GM19328 (cell line): ENCODE results near the gene GPR17.

Experiments
- ATAC-seq: cut with Tn5 transposase; IDR thresholded peaks from one replicate; pipeline ENCODE4 v1.9.1; 2021; ENCODE audit warnings: mild to moderate bottlenecking, moderate library complexity; ENCODE audit not compliant: unreplicated experiment

The GPR17 gene

DNA sequence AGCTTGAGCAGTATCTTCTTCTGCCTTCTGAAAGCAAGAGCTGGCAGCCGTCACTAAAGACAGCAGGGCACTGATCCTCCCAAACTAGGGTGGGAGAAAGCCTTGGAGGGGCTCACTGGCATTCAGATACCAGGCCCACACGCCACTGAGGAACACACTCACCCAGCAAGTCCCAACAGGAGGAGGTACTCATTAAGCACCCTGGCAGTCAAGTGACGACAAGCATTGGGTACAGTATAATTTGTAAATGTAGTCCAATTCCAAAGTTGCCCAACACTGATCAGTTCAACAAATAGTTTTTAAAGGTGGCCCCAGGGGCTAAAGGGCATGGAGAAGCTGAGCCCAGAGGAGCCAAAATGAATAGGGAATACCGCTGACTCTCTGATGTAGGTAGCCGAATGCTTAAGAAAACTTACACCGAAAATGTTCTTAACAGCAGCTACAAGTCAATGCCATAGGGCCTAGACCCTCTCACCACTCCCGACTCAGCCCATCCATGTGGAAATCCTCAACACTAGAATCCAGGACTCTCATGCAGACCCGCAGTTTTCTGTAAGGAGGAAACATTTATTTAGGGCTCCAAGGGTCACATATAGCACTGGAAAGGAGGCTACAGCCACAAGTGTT is 19.4 kb downstream of the GPR17 start:
- no peak for ATAC-seq

DNA sequence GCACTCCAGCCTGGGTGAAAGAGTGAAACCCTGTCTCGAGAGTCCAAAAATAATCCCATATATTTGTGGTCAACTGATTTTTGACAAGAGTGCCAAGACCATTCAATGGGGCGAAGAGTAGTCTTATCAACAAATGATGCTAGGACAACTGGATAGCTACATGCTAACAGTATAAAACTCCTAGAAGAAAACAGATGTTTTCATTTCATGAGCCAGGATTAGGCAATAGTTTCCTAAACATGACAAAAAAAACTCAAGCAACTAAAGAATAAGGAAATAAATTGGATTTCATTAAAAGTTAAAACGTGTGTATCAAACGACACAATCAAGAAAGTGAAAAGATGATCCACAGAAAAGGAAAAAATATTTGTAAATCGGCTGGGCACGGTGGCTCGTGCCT is 23.1 kb downstream of the GPR17 start:
- ATAC-seq, result no peak

DNA sequence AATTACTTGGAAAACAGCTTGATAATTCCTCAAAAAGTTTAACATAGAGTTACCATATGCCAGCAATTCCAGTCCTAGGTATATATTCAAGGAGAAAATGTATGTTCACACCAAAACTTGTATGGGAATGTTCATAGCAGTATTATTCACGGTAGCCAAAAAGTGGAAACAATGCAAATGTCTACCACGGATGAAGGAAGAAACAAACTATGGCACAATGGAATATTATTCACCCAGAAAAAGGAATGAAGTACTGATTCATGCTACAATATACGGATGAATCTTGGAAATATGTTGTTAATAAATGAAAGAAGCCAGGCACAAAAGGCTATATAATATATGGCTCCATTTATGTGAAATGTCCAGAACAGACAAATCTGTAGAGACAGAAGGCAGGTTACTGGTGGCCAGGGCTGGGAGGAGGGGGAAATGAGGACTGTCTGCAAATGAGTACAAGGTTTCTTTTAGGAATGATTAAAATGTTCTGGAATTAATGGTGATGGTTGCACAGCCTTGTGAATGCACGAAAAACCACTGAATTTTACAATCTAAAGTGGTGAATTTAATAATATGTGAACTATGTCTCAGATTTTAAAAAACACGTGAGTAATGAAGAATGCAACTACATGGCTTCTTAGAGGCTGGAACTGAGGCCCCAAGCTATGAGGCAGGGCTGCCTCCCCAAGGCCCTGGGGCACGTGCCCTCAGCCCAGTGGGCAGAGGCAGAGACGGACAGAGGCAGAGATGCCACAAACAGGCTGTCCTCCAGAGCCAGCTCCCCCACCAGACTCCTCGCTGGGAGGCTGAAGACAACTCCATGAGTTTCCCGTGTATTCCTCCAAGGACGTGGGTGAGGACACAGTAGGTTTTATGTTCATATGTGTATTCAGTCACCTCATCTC is 24.4 kb downstream of the GPR17 start:
- ATAC-seq, result no peak

DNA sequence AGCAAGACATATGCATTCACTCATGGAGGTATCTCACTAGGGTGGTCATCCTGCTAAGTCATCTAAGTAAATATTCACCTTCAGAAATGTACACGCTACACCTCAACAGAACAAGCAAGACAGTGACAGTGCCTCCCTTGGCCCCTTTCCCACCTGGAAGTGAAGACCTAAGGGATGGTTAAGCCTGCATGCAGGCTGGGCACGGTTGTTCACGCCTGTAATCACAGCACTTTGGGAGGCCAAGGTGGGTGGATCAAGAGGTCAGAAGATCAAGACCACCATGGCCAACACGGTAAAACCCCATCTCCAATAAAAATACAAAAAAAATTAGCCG is 25.0 kb downstream of the GPR17 start:
- no peak for ATAC-seq

DNA sequence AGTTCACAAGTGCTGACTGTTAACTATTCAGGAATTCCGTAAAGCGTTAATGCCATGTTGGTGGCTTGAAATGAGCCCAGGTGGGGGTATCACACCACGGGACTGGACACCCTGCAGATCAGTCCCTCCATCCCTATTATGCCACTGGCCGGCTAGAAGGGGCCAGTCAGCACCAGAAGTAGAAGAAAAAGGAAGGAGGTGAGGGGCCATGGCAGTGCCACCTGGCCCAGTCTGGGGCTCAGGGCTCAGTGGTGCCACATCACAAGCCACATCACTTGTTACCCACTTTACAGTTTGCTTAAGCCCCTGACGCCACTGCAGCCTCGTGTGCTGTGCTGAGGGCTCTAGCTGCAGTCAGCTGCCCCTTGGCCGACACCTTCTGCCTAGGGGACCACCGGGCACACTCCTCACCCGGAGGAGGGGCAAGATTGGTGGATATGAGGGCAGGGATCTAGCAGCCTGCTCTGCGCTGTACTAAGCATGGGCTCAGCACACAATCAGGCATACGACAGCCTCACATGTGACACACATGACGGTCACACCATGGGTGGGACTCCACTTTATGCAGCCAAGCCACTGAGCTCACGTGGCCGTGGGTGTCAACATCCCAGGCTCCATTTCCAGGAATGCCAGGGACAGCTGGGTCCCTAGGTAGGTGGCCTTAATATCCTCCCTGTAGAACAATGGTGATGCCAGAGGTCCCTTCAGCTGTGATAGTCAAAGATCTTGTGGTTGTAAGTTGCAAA is 25.8 kb downstream of the GPR17 start:
- ATAC-seq, result no peak

DNA sequence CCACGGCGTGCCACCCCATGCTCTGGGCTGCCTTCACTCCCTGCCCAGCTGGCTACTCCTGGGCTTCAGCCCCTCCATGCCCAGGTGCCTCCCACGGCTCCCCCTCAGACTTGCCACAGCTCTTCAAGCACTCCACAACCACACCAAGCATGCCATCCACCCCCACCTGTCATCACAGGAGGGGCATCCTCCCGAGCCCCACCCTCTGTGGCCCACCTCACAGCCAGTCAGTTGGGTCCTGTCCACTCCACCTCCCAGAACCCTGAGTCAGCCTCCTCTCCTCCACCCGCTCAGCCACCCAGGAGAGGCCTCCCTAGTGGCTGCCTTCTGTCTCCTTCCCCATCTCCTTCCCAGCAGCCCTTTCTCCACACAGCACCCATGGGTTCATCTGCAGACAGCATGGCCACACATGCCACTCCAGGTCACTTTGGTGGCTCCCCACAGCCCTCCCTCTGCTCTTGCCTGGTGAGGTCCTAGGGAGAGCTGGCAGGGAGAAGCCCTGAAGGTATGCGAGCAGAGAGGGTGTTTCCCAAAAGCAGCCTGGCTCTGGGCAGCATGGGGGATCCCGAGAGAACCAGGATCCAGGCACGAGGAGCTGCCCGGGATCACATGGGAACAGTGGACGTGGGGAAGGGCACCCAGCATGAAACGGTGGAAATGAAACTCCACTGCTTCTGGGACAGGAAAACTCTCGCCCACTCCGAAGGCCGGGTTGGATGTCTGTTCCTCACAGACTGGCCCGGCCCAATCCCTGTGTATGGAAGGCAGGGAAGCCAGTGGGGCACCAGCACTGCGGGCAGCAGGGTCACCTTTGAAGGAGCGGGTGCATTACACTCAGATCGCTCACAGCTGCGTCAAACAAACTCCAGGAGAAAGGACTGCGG is 26.6 kb downstream of the GPR17 start:
- ATAC-seq, result no peak

DNA sequence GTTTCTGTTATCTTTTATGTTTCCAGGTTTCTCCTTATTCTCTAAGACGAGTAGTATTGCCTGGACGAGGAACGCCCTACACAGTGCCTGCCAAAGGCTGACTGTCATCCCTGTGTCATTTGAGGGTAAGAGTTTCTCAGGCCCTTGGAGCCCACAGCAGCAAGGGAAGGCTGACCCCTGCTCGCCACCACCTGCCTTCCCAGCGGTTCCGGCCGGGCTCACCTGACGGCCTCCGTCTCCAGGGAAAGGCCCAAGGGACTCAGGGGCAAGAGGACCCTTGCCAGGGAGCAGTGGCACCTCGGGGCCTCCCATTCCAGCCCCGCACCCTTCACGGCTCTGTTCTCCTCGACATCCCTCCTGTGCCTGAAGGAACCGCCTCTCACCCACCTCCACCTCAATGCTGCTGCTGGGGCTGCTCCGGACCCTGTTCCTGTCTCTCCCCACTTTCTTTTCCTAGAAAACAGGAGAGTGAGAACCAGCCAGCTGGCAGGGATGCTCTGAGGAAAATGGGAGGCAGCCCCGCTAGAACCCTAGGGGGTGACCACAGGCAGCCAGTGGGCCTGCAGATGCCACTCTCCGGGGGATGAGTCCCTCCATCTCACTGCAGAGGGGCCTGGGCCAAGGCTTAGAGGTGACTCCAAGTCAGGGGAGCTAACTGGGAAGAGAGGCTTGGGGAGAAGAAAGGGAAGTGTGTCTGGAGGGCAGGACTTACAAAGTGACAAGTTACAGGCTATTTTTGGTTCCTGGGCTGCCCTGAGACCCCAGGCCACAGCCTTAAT is 27.5 kb downstream of the GPR17 start:
- no peak for ATAC-seq

DNA sequence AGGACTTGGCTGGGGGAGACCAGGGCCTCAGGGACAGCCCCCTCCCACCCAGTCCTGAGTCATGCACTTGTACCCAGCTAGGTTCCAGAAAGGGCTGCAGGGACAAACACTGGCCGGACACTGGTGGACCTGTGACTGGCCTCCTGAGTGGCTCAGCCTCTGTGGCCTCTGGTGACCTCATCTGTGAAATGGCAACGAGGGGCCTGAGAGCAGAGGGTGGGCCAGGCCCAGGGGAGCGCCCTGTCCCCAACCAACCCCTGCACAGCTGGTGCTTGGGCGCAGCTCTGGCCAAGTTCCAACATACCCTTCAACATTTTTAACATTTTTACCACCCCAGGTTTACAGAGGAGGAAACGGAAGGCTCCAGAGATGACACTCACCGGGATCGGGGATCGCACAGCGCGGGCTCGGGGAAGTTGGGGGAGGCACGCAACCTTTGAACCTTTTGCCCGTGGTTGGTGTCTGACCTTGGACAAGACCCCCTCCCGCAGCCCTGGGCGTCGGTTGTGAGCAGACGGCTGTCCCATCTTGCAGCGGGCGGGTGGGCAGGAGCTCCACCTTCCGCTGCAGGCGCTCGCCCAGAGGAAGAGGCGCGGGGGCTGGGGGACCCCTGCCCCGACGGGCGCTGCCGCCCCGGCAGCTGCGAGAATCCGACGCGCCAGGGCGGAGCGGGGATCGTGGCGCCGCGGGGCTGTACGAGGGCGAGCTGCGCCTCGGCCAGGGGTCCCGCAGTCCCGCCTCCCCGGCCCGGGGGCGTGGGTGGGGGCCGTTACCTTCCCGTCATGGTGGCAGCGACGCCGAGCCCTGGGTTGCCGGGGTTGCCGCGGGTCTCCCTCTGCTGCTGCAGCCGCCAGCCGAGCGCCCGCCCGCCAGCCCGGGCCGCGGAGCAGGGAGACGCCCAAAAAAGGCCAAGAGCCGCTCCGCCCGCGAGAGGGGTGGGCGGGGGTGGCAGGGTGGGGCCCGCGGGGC is 28.6 kb downstream of the GPR17 start:
- ATAC-seq, result no peak

DNA sequence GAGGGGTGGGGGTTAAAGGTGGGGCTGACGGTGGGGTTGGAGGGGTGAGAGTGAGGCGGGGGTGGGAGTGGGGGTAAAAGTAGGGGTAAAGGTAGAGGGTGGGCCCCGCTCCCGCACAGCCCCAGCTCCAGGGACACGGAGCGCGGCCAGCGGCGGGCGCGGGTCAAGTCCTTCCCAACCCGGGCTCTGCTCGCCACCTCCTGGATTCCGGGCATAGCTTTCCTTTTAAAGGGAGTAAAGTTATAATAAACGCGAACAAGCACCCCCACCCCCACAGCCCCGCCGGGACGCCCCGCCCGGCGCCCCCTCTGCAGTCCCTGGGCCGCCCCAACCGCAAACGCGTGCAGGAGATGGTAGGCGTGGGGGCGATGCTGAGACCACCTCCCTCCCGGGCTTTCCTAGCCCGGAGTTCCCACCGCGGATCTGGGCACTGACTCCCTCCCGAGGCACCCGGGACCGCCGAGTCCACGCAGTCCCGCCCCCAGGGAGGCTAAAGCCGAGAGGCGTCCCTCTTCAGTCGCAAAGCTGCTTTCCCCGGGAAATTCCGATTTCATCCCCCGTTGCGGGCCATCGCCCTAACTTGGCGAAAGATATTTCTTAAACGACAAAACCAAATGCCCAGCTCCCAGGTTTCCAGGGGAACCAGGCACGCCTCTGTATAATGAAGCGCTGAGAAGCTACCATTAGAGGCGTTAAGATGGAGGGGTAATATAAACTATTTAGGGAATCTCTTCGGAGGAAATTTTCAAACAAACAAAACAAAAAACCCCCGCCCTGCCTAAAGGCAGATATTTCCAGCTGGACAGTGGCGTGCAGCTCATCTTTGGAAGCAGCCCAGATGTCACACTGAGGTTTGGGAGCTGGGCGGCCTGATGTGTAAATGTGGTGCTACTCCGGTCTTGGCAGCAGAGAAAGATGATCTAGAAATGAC is 29.6 kb downstream of the GPR17 start, which contains the start of gene LIMS2:
Gene LIMS2, minus strand, starts transcription at position 200 of the 931 bp plus-strand sequence. CDS start 506 bp downstream, outside the sequence.
- ATAC-seq, result no peak

DNA sequence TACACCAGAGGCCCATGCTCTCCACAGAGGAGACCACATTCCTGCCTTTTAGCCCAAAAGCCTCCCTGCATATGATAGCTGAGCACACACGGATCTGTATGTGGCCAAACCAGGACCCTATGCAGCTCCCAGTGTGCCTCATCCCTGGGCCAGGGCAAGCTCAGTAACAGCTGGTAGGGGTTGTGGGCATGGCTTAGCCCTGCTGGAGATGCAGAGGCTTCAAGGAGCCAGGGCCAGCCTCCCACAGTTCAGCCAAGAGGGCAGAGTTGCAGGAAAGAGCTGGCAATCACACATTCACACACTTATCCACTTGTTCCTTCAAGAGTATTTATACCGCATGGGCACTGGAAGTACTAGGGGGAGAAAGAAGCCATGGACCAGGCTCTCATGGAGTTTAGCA is 31.0 kb downstream of the GPR17 start:
- ATAC-seq, result no peak

DNA sequence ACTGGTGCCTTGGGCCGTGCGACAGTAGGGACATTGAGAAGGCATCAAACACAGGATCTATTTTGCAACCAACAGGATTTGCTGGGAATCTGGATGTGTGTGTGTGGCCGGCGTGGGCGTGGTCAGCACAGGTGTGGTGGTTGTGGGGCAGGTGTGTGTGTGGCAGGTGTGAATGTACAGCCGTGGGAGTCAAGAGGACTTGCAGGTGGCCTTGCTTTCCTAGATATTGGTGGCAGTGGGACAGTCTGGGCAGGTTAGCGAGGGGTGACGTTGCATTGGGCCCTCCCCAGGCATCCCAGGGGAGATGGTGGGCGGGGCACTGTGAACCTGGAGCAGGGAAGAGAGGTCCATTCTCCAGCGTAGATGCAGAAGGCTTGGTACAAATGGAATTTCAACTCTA is 32.6 kb downstream of the GPR17 start:
- ATAC-seq, result no peak

DNA sequence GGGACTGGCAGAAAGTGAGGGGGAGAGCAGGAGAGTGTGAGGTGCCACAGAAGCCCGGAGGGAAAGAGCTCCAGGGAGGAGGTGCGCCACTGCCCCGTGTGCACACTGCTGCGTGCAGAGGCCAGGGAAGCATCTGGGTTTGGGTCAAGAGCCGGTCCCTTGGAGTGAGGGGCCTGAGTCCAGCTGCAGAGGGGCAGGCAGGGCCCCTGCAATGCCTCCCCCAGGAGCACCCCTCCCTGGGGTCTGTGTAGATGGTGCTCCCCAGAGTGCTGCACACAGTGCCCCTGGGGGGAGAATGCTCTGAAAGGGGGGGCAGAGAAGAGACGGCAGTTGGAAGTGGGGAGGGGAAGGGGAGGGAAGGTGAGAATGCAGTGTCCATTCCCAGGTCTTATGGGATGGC is 33.0 kb downstream of the GPR17 start:
- no peak for ATAC-seq

DNA sequence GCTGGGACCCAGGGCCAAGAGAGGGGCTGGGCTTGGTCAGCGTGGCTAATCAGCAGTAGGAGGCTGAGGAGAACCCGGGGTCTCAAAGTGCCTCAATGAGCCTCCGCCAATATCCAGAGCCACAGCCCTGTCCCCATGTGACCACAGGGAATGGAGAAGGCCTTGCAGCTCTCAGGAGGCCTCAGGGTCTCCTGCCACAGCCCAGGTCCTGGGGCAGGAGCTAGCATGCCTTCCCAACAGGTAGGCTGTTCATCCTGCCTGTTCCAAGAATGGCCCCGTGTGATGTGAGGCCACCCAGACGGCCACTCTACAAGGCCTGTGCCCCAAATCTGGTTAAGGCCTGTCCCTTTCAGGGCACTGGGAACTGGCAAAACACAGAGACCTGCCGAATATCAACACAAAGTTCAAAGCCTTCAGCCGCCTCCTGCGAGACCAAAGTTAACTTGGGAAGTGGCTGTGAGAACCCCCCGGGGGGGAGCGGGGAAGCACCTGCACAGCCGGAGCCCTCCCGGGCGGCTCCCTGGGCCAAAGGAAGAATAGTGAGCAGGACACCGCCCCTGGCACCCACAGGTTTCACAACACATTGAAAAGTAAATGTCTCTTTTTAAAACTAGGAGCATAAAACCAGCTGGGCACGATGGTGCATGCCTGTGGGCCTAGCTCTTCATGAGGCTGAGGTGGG is 33.9 kb downstream of the GPR17 start:
- no peak for ATAC-seq

DNA sequence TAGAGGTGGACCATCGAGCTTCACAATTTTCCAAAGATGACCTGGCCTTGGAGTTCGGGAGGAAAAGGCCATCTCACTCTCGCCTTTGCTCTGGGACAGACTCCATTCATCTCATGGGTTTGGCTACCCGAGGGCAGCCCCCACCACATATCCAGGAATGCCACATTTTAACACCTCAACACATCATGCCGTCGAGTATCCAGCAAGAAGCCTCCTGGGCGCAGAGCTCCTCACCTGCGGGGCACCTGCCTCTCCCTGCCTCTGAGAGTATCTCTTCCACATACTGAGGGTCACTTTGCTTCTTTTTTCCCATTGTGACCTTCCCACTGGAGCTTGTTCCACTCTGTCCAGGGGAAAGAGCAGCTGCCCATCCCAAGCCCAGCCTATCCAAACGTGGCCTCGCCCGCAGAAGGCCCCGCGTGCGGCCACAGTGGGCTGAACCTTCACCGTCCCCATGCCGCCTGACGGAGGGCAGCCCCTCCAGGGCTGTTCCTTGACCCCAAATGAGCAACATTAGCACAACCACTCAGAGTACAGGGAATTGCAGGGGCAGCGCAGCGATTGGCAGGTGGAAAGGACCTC is 34.8 kb downstream of the GPR17 start:
- no peak for ATAC-seq

DNA sequence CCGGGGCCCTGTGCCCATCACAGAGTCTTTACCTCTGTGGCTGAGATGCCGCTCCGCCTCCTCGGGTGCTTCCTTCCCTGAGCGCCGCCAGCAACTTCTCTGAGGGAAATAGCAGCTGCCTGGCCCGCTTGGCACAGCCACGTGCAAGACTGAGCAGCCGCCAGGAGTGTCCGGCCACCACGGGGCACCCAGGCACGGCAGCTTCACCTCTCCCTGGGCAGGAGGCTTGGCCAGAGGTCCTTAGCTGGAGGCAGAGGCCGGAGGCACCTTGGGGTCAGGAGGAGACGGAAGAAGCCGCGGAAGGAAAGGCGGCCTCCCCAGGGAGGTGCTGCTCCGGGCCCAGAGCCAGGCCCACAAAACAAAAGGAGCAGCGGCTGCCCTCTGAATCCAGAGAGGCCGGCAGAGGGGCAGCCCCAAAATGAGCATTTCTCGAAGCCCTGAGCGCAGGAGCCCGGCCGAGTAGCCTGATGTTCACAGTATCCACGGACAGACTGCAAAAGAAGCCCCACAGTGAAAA is 35.4 kb downstream of the GPR17 start:
- ATAC-seq, result no peak

DNA sequence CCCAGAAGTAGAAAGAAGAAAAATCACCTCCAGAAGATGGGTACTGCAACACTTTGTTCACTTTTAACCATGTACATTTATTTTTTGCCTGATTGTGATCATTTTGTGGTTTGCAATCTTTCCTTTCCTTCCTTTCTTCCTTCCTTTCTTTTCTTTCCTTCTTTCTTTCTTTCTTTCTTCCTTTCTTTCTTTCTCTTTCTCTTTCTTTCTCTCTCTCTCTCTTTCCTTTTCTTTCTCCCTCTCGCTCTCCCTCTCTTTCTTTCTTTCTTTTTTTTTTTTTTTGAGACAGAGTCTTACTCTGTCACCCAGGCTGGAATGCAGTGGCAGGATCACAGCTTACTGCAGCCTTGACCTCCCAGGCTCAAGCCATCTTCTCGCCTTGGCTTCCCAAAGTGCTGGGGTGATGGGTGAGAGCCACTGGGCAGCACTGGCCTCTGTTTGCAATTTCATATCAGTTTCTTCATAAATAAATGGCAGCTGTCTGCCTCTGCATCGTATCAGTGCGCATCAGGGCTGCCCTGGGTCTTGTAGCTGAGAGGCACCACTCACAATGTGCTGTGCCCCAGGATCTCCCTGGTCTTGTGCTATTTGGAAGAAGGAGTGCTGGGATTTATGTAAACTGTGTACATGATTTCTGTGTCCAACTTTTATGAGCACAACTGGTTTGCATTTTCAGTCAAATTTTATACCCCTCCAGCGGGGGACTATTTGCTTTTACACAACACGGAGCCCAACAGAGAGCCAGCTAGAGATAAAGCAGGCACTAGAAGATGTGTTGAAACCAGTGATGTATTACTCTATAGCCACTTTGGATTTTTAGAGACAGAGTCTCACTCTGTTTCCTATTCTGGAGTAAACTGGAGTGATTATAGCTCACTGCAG is 36.3 kb downstream of the GPR17 start:
- no peak for ATAC-seq
